Body of pancreas (tissue), 4 donors: ENCODE results near the gene TBPL2.

Experiments used
- CTCF ChIP-seq, 7 experiments: fragments of 450-650 bp in 4 of 7; fragments of 200-600 bp in 3 of 7; sonication (generic) in 3 of 7; IDR thresholded peaks; one replicate each; pipeline ENCODE4 v1.5.1; 2016 to 2019; ENCODE audit warnings: antibody characterized with exemption in 7 of 7
- POLR2A ChIP-seq, 3 donors: fragments of 450-650 bp; IDR thresholded peaks; one replicate each; pipeline ENCODE4 v1.6.1; 2016; ENCODE audit warnings: antibody characterized with exemption in 3 of 3, mild to moderate bottlenecking in 2 of 3

DNA sequence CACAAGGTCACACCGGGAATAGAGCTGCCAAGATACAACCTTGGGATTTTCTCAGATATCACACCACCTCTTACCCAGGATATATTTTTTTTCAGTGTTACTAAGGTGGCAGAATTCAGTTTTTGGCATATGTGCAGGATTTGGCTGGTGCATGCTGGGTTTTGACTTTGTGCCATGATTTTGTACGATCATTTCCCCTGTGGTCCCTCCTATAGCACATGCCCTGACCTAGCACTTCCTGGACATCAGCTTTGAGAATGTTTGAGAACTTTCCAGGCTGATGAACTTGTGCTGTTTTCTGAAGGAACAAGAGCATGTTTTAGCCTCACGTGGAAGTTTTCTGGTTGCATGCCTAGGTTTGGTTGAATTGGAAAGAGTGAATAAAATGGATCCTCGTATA lies 11.0 kb upstream of the TBPL2 start:
- TF ChIP-seq CTCF (IDR thresholded peaks at IDR 0.05) (no peak), POLR2A (IDR thresholded peaks at IDR 0.05) (no peak)
